ENCODE measurements around the gene RPS6KA4.
A peak's percentile ranks its signal among the peaks of the same experiment; 100 is the strongest.

Gene RPS6KA4

GRCh38 chr11:64333556-64333955 lies 25.4 kb upstream of the RPS6KA4 start:
- Histone ChIP-seq H3K4me1 (ENCODE audit: control insufficient read depth in 2 of 2, insufficient read depth in 1 of 2, low read depth in 1 of 2, low read length in 2 of 2) (peaks cover 0 to 2% of the 10 kb centered on the region in 2 donors), H3K23ac (ENCODE audit: low read depth, low read length, poor library complexity) (no peak overlapping the region), H2BK120ac (ENCODE audit: low read depth, low read length) (no peak overlapping the region), H3K79me1 (ENCODE audit: low read depth, low read length) (no peaks in the 10 kb centered on the region), H3K4me3 (ENCODE audit: low read length in 2 of 2) (no peak overlapping the region), H3K36me3 (replicated peaks in 1 of 2; ENCODE audit: control insufficient read depth in 2 of 2, insufficient read depth in 2 of 2, low read length in 2 of 2) (peaks cover 0 to 2% of the 10 kb centered on the region in 2 donors), H4K8ac (ENCODE audit: low read depth, low read length) (no peak overlapping the region), H3K18ac (ENCODE audit: low read length) (no peak overlapping the region), H2BK5ac (ENCODE audit: low read length) (no peak overlapping the region), H2AK5ac (ENCODE audit: low read depth, low read length) (no peak overlapping the region), H4K91ac (ENCODE audit: low read depth, low read length, poor library complexity) (no peak overlapping the region), H2AFZ (ENCODE audit: low read length) (no peak overlapping the region), H3K14ac (ENCODE audit: low read length) (no peak overlapping the region), H3K9ac (ENCODE audit: low read depth, low read length, poor library complexity) (no peak overlapping the region), H2BK12ac (ENCODE audit: low read length) (no peak overlapping the region), H3K27ac (replicated peaks; ENCODE audit: low read length) (no peak overlapping the region), H3K27me3 (ENCODE audit: control insufficient read depth in 3 of 3, insufficient read depth in 3 of 3, low read depth in 1 of 3, low read length in 3 of 3) (peaks cover 0 to 3% (median 0%) of the 10 kb centered on the region in 3 experiments), H2BK15ac (ENCODE audit: low read length) (no peak overlapping the region), H3K9me3 (replicated peaks in 1 of 2; ENCODE audit: control insufficient read depth in 2 of 2, insufficient read depth in 1 of 2, low read depth in 1 of 2, low read length in 2 of 2) (no peaks in the 10 kb centered on the region), H3K4ac (ENCODE audit: low read length) (no peak overlapping the region), H3K4me2 (ENCODE audit: insufficient read depth, low read length, poor library complexity, severe bottlenecking) (no peak overlapping the region)
- no peak for DNase-seq (ENCODE audit: low spot score)
- WGBS, 2 donors (ENCODE audit: extremely low coverage in 2 of 2, insufficient read length in 2 of 2, insufficient replicate concordance in 1 of 2) = no CpG with 5 or more reads among the region's 8 CpGs

- Histone ChIP-seq H4K8ac (ENCODE audit: low read depth, low read length) (no peak overlapping the region), H3K4me1 (ENCODE audit: control insufficient read depth in 2 of 2, insufficient read depth in 1 of 2, low read depth in 1 of 2, low read length in 2 of 2) (peaks cover 0 to 2% of the 10 kb centered on the region in 2 donors), H3K9me3 (replicated peaks in 1 of 2; ENCODE audit: control insufficient read depth in 2 of 2, insufficient read depth in 1 of 2, low read depth in 1 of 2, low read length in 2 of 2) (no peaks in the 10 kb centered on the region), H2AK5ac (ENCODE audit: low read depth, low read length) (no peak overlapping the region), H4K91ac (ENCODE audit: low read depth, low read length, poor library complexity) (no peak overlapping the region), H3K79me1 (ENCODE audit: low read depth, low read length) (peaks cover 1% of the 10 kb centered on the region), H3K27ac (replicated peaks; ENCODE audit: low read length) (no peak overlapping the region), H3K23ac (ENCODE audit: low read depth, low read length, poor library complexity) (no peak overlapping the region), H2BK120ac (ENCODE audit: low read depth, low read length) (no peak overlapping the region), H2BK12ac (ENCODE audit: low read length) (no peak overlapping the region), H3K4me2 (ENCODE audit: insufficient read depth, low read length, poor library complexity, severe bottlenecking) (no peak overlapping the region), H3K14ac (ENCODE audit: low read length) (no peak overlapping the region), H2BK5ac (ENCODE audit: low read length) (no peak overlapping the region), H2BK15ac (ENCODE audit: low read length) (no peak overlapping the region), H2AFZ (ENCODE audit: low read length) (no peak overlapping the region), H3K4ac (ENCODE audit: low read length) (no peak overlapping the region), H3K36me3 (replicated peaks in 1 of 2; ENCODE audit: control insufficient read depth in 2 of 2, insufficient read depth in 2 of 2, low read length in 2 of 2) (peaks cover 0 to 2% of the 10 kb centered on the region in 2 donors), H3K18ac (ENCODE audit: low read length) (peak overlapping the region; percentile 13), H3K4me3 (ENCODE audit: low read length in 2 of 2) (no peak overlapping the region), H3K27me3 (ENCODE audit: control insufficient read depth in 3 of 3, insufficient read depth in 3 of 3, low read depth in 1 of 3, low read length in 3 of 3) (peaks cover 0 to 16% (median 3%) of the 10 kb centered on the region in 3 experiments), H3K9ac (ENCODE audit: low read depth, low read length, poor library complexity) (no peak overlapping the region)
- no CpG with 5 or more reads among the region's 13 CpGs for WGBS, 2 donors (ENCODE audit: extremely low coverage in 2 of 2, insufficient read length in 2 of 2, insufficient replicate concordance in 1 of 2)
- DNase-seq (ENCODE audit: low spot score) = no peak
These were observed 23.9 kb upstream of the RPS6KA4 start for GRCh38 chr11:64334764-64335735.

- peaks cover 1% of the 10 kb centered on the region for H3K79me1 ChIP-seq (ENCODE audit: low read depth, low read length)
- H4K91ac ChIP-seq (ENCODE audit: low read depth, low read length, poor library complexity) = no peak overlapping the region
- H2AK5ac ChIP-seq (ENCODE audit: low read depth, low read length) = no peak overlapping the region
- H2AFZ ChIP-seq (ENCODE audit: low read length) = no peak overlapping the region
- no peak overlapping the region for H2BK120ac ChIP-seq (ENCODE audit: low read depth, low read length)
- H2BK12ac ChIP-seq (ENCODE audit: low read length) = no peak overlapping the region
- H3K4me1 ChIP-seq (ENCODE audit: control insufficient read depth in 2 of 2, insufficient read depth in 1 of 2, low read depth in 1 of 2, low read length in 2 of 2) = peaks cover 2 to 14% of the 10 kb centered on the region in 2 donors
- no peak overlapping the region for H3K4ac ChIP-seq (ENCODE audit: low read length)
- no peak overlapping the region for H3K4me2 ChIP-seq (ENCODE audit: insufficient read depth, low read length, poor library complexity, severe bottlenecking)
- H3K4me3 ChIP-seq (ENCODE audit: low read length in 2 of 2) = no peak overlapping the region
- no peaks in the 10 kb centered on the region for H3K36me3 ChIP-seq (replicated peaks in 1 of 2; ENCODE audit: control insufficient read depth in 2 of 2, insufficient read depth in 2 of 2, low read length in 2 of 2)
- H2BK5ac ChIP-seq (ENCODE audit: low read length) = no peak overlapping the region
- DNase-seq (ENCODE audit: low spot score) = no peak
- H3K27ac ChIP-seq (replicated peaks; ENCODE audit: low read length) = no peak overlapping the region
- WGBS, 2 donors (ENCODE audit: extremely low coverage in 2 of 2, insufficient read length in 2 of 2, insufficient replicate concordance in 1 of 2) = no CpG with 5 or more reads among the region's 8 CpGs
- peaks cover 0 to 38% (median 11%) of the 10 kb centered on the region in 3 experiments for H3K27me3 ChIP-seq (ENCODE audit: control insufficient read depth in 3 of 3, insufficient read depth in 3 of 3, low read depth in 1 of 3, low read length in 3 of 3)
- H3K9ac ChIP-seq (ENCODE audit: low read depth, low read length, poor library complexity) = no peak overlapping the region
- no peak overlapping the region for H2BK15ac ChIP-seq (ENCODE audit: low read length)
- no peak overlapping the region for H4K8ac ChIP-seq (ENCODE audit: low read depth, low read length)
- no peaks in the 10 kb centered on the region for H3K9me3 ChIP-seq (replicated peaks in 1 of 2; ENCODE audit: control insufficient read depth in 2 of 2, insufficient read depth in 1 of 2, low read depth in 1 of 2, low read length in 2 of 2)
- H3K23ac ChIP-seq (ENCODE audit: low read depth, low read length, poor library complexity) = no peak overlapping the region
- no peak overlapping the region for H3K18ac ChIP-seq (ENCODE audit: low read length)
- H3K14ac ChIP-seq (ENCODE audit: low read length) = no peak overlapping the region
These were observed 21.3 kb upstream of the RPS6KA4 start for GRCh38 chr11:64337538-64338249.

GRCh38 chr11:64338716-64339115 lies 20.2 kb upstream of the RPS6KA4 start:
- H3K14ac ChIP-seq (ENCODE audit: low read length) = no peak overlapping the region
- peaks cover 1% of the 10 kb centered on the region for H3K79me1 ChIP-seq (ENCODE audit: low read depth, low read length)
- no CpG with 5 or more reads among the region's 8 CpGs for WGBS, 2 donors (ENCODE audit: extremely low coverage in 2 of 2, insufficient read length in 2 of 2, insufficient replicate concordance in 1 of 2)
- no peaks in the 10 kb centered on the region for H3K36me3 ChIP-seq (replicated peaks in 1 of 2; ENCODE audit: control insufficient read depth in 2 of 2, insufficient read depth in 2 of 2, low read length in 2 of 2)
- no peak overlapping the region for H2BK12ac ChIP-seq (ENCODE audit: low read length)
- H3K23ac ChIP-seq (ENCODE audit: low read depth, low read length, poor library complexity) = no peak overlapping the region
- H3K4ac ChIP-seq (ENCODE audit: low read length) = no peak overlapping the region
- no peak overlapping the region for H2BK5ac ChIP-seq (ENCODE audit: low read length)
- no peak overlapping the region for H3K9ac ChIP-seq (ENCODE audit: low read depth, low read length, poor library complexity)
- H3K27ac ChIP-seq (replicated peaks; ENCODE audit: low read length) = no peak overlapping the region
- H3K4me3 ChIP-seq (ENCODE audit: low read length in 2 of 2) = no peak overlapping the region
- no peak overlapping the region for H2BK15ac ChIP-seq (ENCODE audit: low read length)
- no peak overlapping the region for H2AK5ac ChIP-seq (ENCODE audit: low read depth, low read length)
- no peak overlapping the region for H4K8ac ChIP-seq (ENCODE audit: low read depth, low read length)
- H3K27me3 ChIP-seq (ENCODE audit: control insufficient read depth in 3 of 3, insufficient read depth in 3 of 3, low read depth in 1 of 3, low read length in 3 of 3) = peaks cover 0 to 41% (median 11%) of the 10 kb centered on the region in 3 experiments
- no peak for DNase-seq (ENCODE audit: low spot score)
- no peak overlapping the region for H4K91ac ChIP-seq (ENCODE audit: low read depth, low read length, poor library complexity)
- H3K9me3 ChIP-seq (replicated peaks in 1 of 2; ENCODE audit: control insufficient read depth in 2 of 2, insufficient read depth in 1 of 2, low read depth in 1 of 2, low read length in 2 of 2) = no peaks in the 10 kb centered on the region
- H3K4me1 ChIP-seq (ENCODE audit: control insufficient read depth in 2 of 2, insufficient read depth in 1 of 2, low read depth in 1 of 2, low read length in 2 of 2) = peaks cover 6 to 17% of the 10 kb centered on the region in 2 donors
- no peak overlapping the region for H3K4me2 ChIP-seq (ENCODE audit: insufficient read depth, low read length, poor library complexity, severe bottlenecking)
- no peak overlapping the region for H3K18ac ChIP-seq (ENCODE audit: low read length)
- no peak overlapping the region for H2BK120ac ChIP-seq (ENCODE audit: low read depth, low read length)
- no peak overlapping the region for H2AFZ ChIP-seq (ENCODE audit: low read length)

Data from neuronal stem cell (in vitro differentiated cells).